Pulmonary artery endothelial cell (primary cell): ENCODE measurements around the gene LMF1. TPM values are rescaled to one million over a fixed set of nuclear protein-coding genes. Genes with fewer than 3 reads are reported as not detected.

ENCODE experiments used
- DNase-seq: peaks from one replicate; pipeline ENCODE4 v3.0.0-alpha.2; 2011; ENCODE audit warnings: low read depth, low spot score
- total RNA-seq: library from RNA; depleted of rRNA; stranded (reverse); fragments of >200 nt; gene quantifications from 2 replicates; pipeline ENCODE4 v1.2.3, GENCODE V29; 2014

Gene LMF1
- total RNA-seq, 1 donor from 2014 or later, result 12.9 TPM

DNA sequence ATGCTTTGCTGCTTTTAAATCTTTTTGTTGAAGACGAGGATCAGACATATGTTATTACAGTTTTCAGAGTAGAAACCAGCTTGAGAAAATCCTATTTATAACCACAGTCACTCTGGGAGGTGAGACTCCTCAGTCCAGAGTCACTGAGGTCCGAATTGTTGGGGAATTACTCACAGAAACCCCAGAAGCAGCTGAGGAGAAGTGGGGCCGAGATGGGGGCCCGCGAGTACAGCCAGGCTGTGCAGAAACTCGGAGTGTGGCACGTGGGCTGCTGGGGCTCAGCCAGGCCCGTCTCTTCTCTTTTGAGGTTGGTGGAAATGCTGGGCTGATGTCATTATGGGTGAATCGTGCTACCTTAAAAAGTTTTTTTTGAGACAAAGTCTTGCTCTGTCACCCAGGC lies 155.8 kb downstream of the LMF1 start:
- no peak for DNase-seq

DNA sequence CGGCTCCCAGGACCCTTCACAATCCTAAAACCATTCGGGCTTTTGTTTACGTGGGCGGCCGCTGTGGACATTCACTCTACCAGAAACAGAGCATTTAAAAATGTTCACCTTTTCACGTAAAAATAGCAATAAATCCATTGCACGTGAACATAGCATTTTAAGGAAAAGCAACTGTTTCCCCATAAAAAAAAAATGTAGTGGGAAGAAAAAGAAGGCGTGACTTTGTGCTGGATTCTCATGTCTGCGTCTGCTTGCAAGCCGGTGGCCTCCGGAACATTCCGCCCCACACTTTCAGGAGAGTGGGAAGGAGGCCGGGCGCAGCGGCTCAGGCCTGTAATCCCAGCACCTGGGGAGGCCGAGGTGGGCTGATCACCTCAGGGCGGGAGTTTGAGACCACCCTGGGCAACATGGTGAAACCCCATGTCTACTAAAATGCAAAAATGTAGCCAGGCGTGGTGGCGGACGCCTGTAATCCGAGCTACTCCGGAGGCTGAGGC lies 156.8 kb downstream of the LMF1 start:
- no peak for DNase-seq

DNA sequence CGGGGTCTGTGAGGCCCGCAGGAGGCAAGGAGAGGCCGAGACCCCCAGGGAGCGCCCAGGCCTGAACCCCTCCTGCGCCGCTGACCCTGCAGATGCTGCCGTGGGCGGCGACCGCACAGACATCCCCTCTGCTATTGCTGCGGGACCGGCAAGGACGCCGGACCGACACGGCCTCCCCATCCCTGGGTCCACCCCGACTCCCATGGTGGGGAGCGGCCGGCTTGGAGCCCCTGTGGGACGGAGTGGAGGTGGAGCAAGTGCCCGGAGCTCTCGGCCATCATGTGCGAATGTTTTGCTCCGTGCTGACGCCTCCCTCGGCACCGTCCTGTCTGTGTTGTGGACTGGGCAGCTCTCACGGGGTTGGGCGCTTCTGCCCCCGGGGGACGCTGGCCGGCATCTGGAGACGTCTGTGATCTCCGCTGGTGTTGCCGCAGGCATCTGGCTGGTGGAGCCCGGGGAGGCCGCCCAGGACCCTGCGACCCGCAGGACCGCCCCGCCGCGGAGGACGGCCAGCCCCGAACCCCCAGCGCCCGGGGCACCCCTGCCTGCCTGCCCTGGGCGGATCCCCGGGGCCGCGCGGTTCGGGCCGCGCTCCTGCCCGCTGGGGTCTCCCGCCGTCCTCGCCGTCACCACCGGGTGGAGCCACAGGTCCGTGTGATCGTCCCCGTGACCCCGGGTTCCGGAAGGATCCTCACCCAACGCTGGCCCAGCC lies 157.4 kb downstream of the LMF1 start:
- no peak for DNase-seq

DNA sequence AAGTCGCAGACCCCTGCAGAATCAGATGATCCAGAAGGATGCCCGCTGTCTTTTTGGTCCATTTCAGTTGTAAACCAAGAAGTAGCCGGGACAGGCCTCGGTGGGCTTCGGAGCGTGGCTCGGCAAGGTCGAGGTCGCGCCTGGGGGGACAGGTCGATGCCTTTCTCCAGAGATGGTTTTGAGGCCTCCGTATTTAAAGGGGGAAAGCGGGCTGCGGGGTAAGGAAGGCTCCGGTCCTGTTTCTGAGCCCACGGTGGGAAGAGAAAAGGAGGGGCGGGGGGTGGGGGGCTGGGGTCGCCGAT lies 162.7 kb downstream of the LMF1 start:
- no peak for DNase-seq

DNA sequence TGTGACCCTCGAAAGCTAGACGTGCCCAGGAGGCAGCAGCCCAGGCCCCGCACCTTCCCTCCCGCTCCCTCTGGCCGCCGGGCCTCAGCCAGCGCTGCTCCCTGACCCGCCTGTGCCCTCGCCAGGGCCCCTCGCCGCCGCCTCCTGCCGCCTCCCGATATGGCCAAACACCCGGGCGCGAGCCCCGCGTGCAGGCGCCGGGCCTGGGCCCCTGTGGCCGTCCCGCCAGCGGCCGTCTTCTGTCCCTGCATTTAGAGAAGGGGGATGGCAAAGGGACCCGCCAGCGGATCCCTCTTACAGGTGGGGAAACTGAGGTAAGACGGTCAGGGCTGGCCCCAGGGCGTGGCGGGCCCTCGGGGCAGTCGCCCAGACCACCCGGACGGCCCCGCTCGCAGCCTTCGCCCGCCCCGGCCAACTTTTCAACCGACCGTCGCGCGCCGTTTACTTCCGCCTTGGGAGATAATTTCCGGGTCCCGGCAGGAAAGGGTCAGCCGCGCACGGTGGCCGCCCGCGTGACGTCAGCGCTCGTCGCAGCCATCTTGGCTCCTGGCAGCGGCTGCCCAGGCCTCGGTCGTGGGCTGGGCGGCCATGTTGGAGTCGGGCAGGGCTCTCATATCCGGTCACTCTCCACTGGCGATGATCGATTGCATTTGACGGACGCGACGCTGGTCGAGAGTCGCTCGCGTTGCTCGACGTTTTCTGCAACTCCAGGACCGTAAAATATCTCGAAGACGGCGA lies 163.3 kb downstream of the LMF1 start:
- peak; percentile 71 for DNase-seq

DNA sequence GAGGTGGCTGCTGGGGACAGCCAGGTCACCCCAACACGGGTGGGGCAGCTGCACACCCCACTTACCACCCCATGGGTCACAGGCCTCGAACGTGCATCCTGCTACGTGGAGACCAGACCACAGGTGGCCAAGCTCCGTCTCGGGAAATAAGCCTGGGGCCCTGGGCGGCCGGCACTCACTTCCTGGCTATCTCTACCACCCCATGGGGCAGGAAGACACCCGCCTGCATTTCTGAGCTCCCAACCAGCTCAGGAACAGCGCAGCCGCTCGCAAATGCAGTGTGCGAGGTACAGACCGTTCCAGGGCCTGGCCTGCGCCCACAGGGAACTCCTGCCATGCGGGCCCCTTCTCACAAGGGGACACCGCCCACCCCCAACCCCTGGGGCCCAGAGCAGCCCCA lies 165.3 kb downstream of the LMF1 start:
- no peak for DNase-seq

DNA sequence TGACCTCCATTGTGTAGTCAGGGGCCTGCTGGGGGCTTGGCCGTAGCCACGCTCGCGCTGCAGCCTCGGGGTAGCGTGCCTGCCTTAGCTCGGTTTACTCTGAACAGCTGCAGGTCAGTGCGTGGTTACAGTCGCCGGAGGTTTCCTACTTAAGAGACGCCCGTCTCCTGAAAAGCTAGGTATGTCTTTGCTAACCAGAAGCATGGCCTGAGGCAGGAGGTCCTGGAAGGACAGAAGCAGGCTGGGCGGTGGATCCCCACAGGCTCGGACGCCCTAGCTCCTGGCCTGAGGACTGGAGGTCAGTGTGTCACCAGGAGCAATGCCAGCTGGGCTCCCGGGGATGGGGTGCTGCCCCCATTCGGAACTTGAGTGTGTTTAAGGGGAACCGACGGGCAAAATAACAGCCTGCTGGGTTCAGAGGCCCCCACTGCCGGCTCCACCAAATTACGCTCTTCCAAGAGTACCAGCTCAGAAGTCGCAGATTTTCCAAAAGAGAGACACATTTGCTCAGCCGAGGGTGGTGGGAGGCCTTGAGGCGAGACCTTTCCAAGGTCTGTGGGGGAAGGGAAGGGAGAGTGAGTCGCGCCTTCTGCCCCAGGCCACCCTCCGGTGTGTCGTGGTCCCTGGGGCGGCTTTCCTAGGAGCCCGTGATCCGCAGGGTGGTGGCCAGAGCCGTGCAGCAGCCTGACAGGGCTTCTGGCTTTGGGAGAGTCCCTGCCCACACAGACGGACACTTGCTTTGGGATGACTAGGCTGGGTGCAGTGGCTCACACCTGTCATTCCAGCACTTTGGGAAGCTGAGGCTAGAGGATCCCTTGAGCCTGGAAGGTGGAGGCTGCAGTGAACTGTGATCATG lies 166.4 kb downstream of the LMF1 start:
- no peak for DNase-seq

DNA sequence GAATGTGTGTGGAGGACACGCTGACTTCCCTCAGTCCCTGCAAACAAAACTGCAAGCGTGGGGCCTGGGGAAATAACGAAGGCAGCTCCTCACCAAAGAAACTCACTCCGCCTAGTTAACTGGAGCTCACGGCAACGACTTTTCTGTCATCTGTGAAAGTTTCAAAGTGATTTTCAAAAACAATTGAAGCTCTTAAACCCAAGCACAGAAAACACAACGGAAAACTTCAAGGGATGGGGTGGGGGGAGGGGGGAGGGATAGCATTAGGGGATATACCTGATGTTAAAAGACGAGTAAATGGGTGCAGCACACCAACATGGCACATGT lies 167.1 kb downstream of the LMF1 start:
- DNase-seq, result no peak

Other genes with a start within 250 kb of the LMF1 start
- 23.1 and 28.8 TPM in 2 replicates for gene ANTKMT, start 249.8 kb downstream of the LMF1 start, total RNA-seq
- 1.3 and 1.4 TPM in 2 replicates for gene CCDC78, start 244.5 kb downstream of the LMF1 start, total RNA-seq
- 6.4 and 17.6 TPM in 2 replicates for gene HAGHL, start 243.9 kb downstream of the LMF1 start, total RNA-seq
- 32.9 and 48.5 TPM in 2 replicates for gene CIAO3, start 230.0 kb downstream of the LMF1 start, total RNA-seq
- gene MSLN, start 210.2 kb downstream of the LMF1 start, total RNA-seq, result not detected in 2 replicates
- gene RPUSD1, start 182.6 kb downstream of the LMF1 start, total RNA-seq, result 41.9 and 45.0 TPM in 2 replicates
- gene CHTF18, start 182.4 kb downstream of the LMF1 start, total RNA-seq, result 14.2 and 21.4 TPM in 2 replicates
- not detected in 2 replicates for gene GNG13, start 170.2 kb downstream of the LMF1 start, total RNA-seq
- gene SOX8, start 10.8 kb upstream of the LMF1 start, total RNA-seq, result 0.25 and 0.99 TPM in 2 replicates
- gene SSTR5, start 101.8 kb upstream of the LMF1 start, total RNA-seq, result 0.07 TPM in 1 of 2 replicates, not detected in the other
- gene C1QTNF8, start 125.3 kb upstream of the LMF1 start, total RNA-seq, result not detected in 2 replicates
- 0.07 TPM in 1 of 2 replicates, not detected in the other for gene CACNA1H, start 182.1 kb upstream of the LMF1 start, total RNA-seq